ENCODE measurements around the gene DRD1. TPM values are rescaled to one million over a fixed set of nuclear protein-coding genes. Genes with fewer than 3 reads are reported as not detected.

DRD1 gene
- total RNA-seq, 2 donors from 2014 or later = 0.41 to 0.99 TPM

DNA sequence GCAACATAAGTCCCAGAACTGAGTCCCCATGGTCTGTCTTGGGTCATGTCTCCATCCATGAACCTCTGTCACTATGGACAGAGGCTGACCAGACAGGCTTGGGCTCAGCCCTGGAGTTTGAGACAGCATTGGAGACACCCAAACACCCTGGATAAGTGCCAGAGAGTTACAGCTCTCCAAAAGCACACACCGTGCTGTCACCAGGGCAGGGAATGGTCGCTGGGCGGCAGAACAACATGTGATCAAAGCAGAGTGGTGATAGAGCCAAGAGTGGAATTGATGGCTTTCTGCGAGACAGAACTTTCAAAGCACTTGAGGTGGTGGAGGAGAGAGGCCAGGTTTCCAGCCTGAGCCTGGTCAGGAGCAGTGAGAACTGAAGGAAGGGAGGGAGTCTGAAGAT is 50.1 kb downstream of the DRD1 start:
- Histone ChIP-seq H3K4me3 (no peak overlapping the region), H3K9me3 (no peaks in the 10 kb centered on the region), H3K36me3 (no peaks in the 10 kb centered on the region), H3K27ac (no peak overlapping the region), H3K4me1 (ENCODE audit: control insufficient read depth in 1 of 2, low read depth in 2 of 2) (no peaks in the 10 kb centered on the region), H3K27me3 (replicated peaks; ENCODE audit: insufficient read depth) (no peaks in the 10 kb centered on the region)
- ATAC-seq (ENCODE audit: insufficient number of reproducible peaks, low FRiP score, low read depth) (no peak), DNase-seq (ENCODE audit: low spot score) (no peak)
- TF ChIP-seq, protein P1, sequence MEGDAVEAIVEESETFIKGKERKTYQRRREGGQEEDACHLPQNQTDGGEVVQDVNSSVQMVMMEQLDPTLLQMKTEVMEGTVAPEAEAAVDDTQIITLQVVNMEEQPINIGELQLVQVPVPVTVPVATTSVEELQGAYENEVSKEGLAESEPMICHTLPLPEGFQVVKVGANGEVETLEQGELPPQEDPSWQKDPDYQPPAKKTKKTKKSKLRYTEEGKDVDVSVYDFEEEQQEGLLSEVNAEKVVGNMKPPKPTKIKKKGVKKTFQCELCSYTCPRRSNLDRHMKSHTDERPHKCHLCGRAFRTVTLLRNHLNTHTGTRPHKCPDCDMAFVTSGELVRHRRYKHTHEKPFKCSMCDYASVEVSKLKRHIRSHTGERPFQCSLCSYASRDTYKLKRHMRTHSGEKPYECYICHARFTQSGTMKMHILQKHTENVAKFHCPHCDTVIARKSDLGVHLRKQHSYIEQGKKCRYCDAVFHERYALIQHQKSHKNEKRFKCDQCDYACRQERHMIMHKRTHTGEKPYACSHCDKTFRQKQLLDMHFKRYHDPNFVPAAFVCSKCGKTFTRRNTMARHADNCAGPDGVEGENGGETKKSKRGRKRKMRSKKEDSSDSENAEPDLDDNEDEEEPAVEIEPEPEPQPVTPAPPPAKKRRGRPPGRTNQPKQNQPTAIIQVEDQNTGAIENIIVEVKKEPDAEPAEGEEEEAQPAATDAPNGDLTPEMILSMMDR (IDR thresholded peaks at IDR 0.05) = no peak

- Histone ChIP-seq H3K36me3 (no peaks in the 10 kb centered on the region), H3K4me1 (ENCODE audit: control insufficient read depth in 1 of 2, low read depth in 2 of 2) (no peaks in the 10 kb centered on the region), H3K9me3 (no peaks in the 10 kb centered on the region), H3K27ac (no peak overlapping the region), H3K27me3 (replicated peaks; ENCODE audit: insufficient read depth) (no peaks in the 10 kb centered on the region), H3K4me3 (no peak overlapping the region)
- TF ChIP-seq, protein P1 (IDR thresholded peaks at IDR 0.05) = no peak
- DNase-seq (ENCODE audit: low spot score) = no peak
- ATAC-seq (ENCODE audit: insufficient number of reproducible peaks, low FRiP score, low read depth) = no peak
These were observed 51.7 kb downstream of the DRD1 start for GRCh38 chr5:175392236-175392635.

DNA sequence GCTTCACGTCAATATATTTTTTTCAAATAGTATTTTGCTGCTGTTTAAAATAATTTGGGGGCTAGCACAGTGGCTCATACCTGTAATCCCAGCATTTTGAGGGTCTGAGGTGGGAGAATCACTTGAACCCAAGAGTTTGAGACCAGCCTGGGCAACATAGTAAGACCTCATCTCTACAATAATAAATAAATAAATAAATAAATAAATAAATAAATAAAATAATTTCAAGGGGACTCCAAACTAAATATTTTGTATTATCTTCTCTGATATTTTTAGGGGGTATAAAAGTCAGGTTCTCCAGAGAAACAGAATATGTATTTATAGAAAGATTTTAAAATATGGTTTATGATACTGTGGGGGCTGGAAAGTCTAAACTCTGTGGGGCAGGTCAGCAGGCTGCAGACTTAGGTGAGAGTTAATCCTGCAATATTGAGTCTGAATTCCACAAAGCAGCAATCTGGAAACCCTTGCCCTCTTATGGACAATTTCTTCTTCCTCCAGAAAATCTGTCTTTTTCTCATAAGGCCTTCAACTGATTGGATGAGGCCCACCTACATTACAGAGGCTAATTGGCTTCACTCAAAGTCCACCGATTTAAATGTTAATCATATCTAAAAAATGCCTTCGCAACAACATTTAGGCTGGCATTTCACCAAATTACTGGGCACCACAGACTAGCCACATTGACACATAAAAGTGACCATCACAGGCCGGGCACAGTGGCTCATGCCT is 53.5 kb downstream of the DRD1 start:
- H3K36me3 ChIP-seq = no peaks in the 10 kb centered on the region
- no peaks in the 10 kb centered on the region for H3K27me3 ChIP-seq (replicated peaks; ENCODE audit: insufficient read depth)
- no peak for ATAC-seq (ENCODE audit: insufficient number of reproducible peaks, low FRiP score, low read depth)
- H3K4me1 ChIP-seq (ENCODE audit: control insufficient read depth in 1 of 2, low read depth in 2 of 2) = no peaks in the 10 kb centered on the region
- no peak overlapping the region for H3K4me3 ChIP-seq
- TF ChIP-seq, protein P1 (IDR thresholded peaks at IDR 0.05) = no peak
- no peak overlapping the region for H3K27ac ChIP-seq
- DNase-seq (ENCODE audit: low spot score) = no peak
- H3K9me3 ChIP-seq = no peaks in the 10 kb centered on the region

Other genes with a start within 250 kb of the DRD1 start
- 10 to 100 TPM; 22.9 to 50.8 TPM for gene SFXN1, start 34.4 kb upstream of the DRD1 start, total RNA-seq
- 10 to 100 TPM in 1 of 2 donors, 1 to 10 TPM in 1; 8.8 to 23.1 TPM for gene HRH2, start 213.9 kb upstream of the DRD1 start, total RNA-seq